Measurements from ENCODE around the gene TMEM266.

Gene TMEM266

DNA sequence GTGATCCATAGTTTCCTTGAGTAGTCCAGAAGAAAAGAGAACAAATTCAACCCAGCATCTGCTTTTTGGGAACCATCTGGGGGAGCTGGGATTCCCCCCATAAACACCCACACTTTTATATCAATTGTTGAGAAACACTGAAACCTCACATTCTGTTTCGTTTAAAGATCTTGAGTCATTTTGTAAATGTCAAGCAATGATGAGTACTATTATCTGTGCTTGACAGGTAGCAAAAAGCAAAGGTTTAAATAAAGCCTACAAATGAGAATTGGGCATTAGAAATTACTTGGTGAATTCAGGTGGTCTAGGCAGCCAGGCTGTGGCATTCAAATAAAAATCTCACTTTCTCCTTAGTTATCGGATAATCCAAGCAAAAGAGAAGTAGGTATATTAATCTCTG is 75.7 kb downstream of the TMEM266 start:
- DNase-seq = no peak

GRCh38 chr15:76138436-76138835 is 78.7 kb downstream of the TMEM266 start:
- DNase-seq = no peak

- DNase-seq = peak; percentile 86
These were observed 79.7 kb downstream of the TMEM266 start for GRCh38 chr15:76139368-76140073.

- no peak for DNase-seq
These were observed 80.3 kb downstream of the TMEM266 start for GRCh38 chr15:76140074-76140464.

- DNase-seq = no peak
These were observed 87.0 kb downstream of the TMEM266 start for GRCh38 chr15:76146812-76147211.

GRCh38 chr15:76147906-76148570 is 88.3 kb downstream of the TMEM266 start:
- DNase-seq = peak; percentile 90

GRCh38 chr15:76149291-76149915 is 89.6 kb downstream of the TMEM266 start:
- no peak for DNase-seq

DNA sequence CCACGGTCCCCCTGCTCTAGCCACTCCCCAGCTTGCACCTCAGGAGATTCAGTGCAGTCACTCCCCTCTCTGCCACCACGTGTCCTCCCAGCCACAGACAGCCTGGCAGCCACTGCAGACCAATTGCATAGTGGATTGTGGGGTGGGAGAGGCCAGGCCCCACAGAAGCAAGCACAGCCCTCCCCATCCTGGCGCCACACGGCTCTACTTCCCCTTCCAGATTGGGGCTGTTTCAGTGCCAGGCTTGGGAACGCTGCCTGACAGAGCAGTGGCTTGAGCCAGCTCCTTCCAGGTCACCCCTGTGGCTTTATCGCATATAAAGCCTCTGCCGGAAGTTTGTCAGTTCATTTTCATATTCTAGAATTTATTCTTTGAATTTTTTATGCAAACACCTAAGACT is 90.7 kb downstream of the TMEM266 start:
- no peak for DNase-seq

DNA sequence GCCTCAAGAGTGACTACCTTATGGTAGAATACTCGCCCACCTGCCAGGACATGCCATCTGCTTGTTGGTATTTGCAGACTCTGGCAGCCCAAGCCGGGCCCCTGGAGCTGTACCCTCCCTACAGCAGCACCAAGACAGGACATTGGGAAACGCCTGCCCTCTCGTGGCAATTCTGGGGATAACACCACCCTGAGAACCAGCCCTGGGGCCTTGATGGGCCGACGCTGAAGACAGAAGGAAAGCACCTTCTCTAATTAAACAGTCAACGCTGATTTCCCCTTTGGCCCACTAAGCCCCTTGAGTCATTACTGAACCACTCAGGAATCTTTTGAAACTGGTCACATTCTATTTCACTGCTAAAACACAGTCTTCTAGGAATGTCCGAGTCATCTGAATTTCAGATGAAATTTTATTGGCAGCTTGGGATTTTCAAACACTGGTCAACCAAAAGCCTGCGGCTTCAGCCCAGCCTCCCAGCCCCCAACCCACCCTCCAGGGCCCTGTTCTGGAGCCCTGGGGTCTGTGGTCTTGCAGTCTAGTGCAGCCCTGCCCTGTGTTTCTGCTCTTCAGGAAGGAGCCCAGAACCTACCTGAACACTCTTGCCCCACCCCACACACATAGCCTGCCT is 91.3 kb downstream of the TMEM266 start:
- peak; percentile 92 for DNase-seq

GRCh38 chr15:76151599-76151974 is 91.8 kb downstream of the TMEM266 start:
- no peak for DNase-seq

DNA sequence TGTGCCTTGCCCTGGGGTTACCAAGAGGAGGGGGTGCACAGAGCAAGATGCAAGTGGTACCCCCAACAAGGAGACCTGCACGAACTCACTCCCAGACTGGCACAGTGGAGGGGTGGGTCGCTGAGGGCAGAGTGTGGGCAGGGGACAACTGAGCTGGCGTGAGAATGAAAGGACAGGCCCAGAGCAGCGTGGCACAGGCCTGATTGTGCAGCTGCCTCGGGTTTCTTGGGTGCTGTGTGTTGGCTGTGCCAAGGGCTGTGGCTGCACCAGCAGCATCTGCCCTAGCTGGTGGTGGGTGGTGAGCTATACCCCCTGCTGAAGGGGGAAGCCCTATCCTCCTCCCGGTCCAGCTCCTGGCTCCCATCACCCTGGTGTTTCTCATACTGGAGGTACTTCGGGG is 92.4 kb downstream of the TMEM266 start:
- DNase-seq = no peak

- no peak for DNase-seq
These were observed 93.7 kb downstream of the TMEM266 start for GRCh38 chr15:76153241-76154197.

GRCh38 chr15:76155731-76156130 is 95.9 kb downstream of the TMEM266 start:
- DNase-seq = no peak

DNA sequence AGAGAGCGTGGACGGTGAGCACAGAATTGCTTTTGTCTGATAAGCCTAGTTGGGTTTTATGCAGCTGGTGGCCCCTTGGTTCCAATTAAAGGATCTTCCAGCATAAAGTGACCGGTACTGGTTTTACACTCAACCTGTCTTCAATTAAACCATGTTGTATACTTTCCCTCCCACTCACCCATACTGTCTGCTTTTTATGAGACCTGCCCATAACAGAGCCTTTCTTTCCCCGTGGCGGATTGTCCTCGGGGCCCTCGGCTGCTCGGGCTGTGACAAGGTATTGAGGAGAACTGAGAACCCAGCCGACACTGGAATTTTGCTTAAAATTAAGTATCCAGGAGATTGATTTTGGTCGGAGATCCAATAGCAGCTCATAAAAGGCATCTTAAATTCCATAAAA is 98.4 kb downstream of the TMEM266 start:
- no peak for DNase-seq

DNA sequence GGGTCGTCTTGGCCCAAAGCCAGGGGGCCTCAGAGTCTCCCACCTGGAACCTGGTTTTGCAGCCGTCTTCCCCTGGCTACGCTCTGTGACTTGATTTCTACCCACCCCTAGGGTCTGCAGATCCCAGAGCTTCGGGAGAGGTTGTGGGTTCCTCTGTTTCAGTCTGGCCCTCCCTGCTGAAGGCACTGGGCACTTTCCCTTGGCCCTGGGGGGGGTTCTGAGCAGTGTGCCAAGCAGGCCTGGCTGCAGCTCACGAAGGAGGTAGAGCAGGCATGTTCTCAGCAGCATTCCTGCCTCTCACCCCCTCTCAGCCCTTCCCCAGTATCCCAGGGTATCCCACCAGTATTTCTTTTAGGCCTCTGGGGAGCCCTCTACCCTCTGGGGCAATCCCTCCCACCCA is 99.0 kb downstream of the TMEM266 start:
- DNase-seq = no peak

- DNase-seq = no peak
These were observed 99.5 kb downstream of the TMEM266 start for GRCh38 chr15:76159282-76159681.

DNA sequence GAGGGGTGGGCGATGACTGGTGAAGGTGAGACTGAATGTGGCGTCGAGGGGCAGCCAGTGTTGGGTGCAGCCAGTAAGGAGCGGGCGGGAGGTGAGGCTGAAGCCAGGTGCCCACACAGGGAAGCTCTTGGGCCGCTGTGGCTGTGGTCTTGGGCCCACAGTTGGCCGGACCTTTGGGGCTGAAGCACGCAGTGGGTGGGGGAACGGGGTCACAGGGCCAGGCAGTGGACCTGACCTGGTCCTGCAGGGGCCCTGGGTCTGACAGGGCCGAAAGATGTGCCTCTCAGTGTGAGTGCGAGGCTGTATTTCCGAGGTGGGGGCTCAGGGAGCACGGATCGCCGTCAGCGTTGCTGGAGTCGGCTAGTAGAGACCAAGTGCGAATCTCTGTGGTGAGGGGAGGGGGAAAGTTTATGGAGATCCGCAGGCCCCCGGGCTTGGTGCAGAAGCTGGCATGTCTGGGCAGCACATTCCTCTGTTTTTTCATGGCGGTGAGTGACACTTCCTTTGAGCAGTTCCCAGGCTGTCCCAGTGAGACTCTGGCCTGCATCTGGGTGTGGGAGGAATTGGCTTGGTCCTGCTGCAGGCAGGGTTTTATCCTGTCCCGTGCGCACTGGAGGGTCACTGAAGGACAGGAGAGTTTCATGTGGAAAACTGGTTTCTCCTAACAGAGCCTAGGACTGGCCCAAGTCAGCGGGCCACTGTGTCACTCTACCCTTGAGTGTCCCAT is 100.8 kb downstream of the TMEM266 start:
- DNase-seq = no peak

DNA sequence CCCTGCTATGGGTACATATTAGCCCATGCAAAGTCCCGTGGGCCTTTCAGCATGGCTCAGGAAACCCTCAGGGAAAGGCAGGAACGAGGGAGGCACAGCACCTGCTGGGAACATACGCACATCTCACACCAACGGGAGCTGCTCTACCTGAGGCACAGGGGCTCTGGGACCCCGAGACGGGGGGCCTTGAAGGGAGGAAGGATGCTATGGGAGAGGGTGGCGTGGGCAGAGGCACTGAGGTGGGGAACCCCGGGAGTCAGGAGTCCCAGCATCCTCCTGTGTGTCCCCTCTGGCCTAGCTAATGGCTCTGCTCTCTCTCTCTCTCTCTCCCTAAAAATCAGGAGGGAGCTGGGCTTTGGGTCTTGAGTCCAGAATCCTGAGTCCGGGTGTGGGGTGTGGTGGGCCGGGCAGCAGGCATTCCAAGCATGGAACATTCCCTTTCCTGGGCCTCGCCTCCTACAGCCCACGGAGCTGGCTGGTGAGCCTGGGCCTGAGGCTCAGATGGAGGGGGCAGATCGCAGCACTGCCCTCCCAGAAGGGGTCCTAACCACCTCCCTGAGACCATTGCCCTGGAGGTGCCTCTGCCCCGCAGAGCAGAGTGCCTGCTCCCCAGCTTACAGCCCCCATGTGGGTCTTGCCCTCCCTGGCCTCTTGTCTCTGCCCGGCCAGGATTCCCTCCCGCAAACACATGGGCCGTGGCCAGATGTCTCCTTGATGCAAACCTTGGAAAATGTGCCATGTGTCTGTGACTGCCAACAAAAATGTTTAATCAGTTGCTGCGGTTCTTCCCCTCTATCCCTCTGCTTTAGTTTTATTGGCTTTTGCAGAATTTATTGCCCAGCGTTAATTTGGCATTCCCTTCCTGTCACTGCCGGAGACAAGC is 101.6 kb downstream of the TMEM266 start:
- DNase-seq = no peak

- no peak for DNase-seq
These were observed 102.2 kb downstream of the TMEM266 start for GRCh38 chr15:76162036-76162398.

DNA sequence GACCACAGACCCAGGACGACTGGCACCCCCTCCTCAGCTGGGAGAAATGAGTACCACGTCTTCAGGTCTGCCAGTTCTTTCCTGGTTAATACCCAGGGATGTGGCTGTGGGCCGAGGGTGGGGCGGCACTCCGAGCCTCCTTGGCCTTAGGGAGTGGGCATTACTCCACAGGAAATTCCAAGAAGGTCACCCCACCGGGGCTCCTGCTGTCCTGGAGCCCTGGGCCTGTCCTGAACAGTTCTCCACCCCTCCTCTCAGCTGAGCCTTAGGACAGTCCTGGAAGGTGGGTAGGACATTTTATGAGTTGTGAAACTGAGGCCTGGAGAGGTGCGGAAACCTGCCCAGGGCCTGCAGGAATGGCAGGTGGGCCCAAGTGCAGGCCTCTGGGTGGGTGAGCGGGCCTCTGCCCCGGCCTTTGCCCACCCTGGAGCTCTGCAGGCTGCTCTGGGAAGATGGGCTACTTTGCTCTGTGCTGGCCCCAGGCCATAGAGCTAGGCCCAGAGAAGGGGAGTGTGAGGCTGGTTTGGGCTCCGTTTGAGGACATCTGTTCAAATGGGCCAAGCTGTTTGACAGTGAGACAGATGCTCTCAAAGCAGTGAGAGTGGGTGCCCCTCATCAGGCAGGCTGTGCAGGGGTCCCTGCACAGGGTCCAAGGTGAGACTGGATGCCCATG is 103.1 kb downstream of the TMEM266 start:
- no peak for DNase-seq
